GM12865 (cell line): ENCODE measurements around the gene DLG4.

ENCODE experiments used
- DNase-seq: peaks from one replicate; pipeline ENCODE4 v3.0.0; 2010; ENCODE audit warnings: low read depth
- H3K4me3 ChIP-seq: 2 replicates; pipeline ENCODE4 v1.5.1; 2011; ENCODE audit warnings: mild to moderate bottlenecking, low read depth, low read length, control low read depth
- CTCF ChIP-seq: IDR thresholded peaks from 2 replicates; pipeline ENCODE4 v1.5.1; 2011; ENCODE audit warnings: low read length, control low read depth, low read depth, inconsistent platforms; ENCODE audit not compliant: insufficient read depth; ENCODE audit errors: missing control alignments

Gene DLG4

GRCh38 chr17:7217113-7217987 lies 2.3 kb downstream of the DLG4 start:
- no peak for DNase-seq
- no peak overlapping the region for H3K4me3 ChIP-seq

GRCh38 chr17:7216242-7217112 lies 3.2 kb downstream of the DLG4 start:
- no peak for DNase-seq
- H3K4me3 ChIP-seq, result no peak overlapping the region
- TF ChIP-seq CTCF, result no peak

More at GRCh38 chr17:7217113-7217987, 2.3 kb downstream of the DLG4 start:
- no peak for TF ChIP-seq CTCF

- no peak for TF ChIP-seq CTCF
- no peak for DNase-seq
- no peak overlapping the region for H3K4me3 ChIP-seq
These were observed 3.9 kb downstream of the DLG4 start for GRCh38 chr17:7215652-7216180.

- no peak for TF ChIP-seq CTCF
- H3K4me3 ChIP-seq, result no peak overlapping the region
- no peak for DNase-seq
These were observed 4.4 kb downstream of the DLG4 start for GRCh38 chr17:7215136-7215638.

- TF ChIP-seq CTCF, result peak; percentile 48
- peak; percentile 98 for DNase-seq
- H3K4me3 ChIP-seq, result peak overlapping the region; percentile 48
These were observed 5.1 kb downstream of the DLG4 start for GRCh38 chr17:7214300-7215135.

- TF ChIP-seq CTCF, result peak; percentile 52
- peak; percentile 81 for DNase-seq
- peak overlapping the region; percentile 44 for H3K4me3 ChIP-seq
These were observed 5.7 kb downstream of the DLG4 start for GRCh38 chr17:7213895-7214299.
